Liver (tissue), 3 donors: ENCODE measurements around the gene DYRK3.

Source experiments
- CTCF ChIP-seq: fragments of 150-350 bp; IDR thresholded peaks from 2 replicates; pipeline ENCODE4 v1.5.1; 2017; ENCODE audit warnings: improper control_type of control experiment, low read depth, low read length; ENCODE audit not compliant: missing input control
- GABPA ChIP-seq, 2 donors: IDR thresholded peaks in 1 of 2; conservative IDR thresholded peaks in 1 of 2; 2 replicates each; pipeline ENCODE4 v1.6.1; 2016; ENCODE audit warnings: antibody characterized with exemption in 2 of 2, mild to moderate bottlenecking in 1 of 2, moderate library complexity in 1 of 2
- NR2F2 ChIP-seq: IDR thresholded peaks from 2 replicates; pipeline ENCODE4 v1.6.1; 2016; ENCODE audit warnings: antibody characterized with exemption
- RAD21 ChIP-seq, 2 donors: IDR thresholded peaks; 2 replicates each; pipeline ENCODE4 v1.6.1; 2016; ENCODE audit warnings: antibody characterized with exemption in 2 of 2, mild to moderate bottlenecking in 2 of 2
- REST ChIP-seq: IDR thresholded peaks from 2 replicates; pipeline ENCODE4 v1.6.1; 2016; ENCODE audit warnings: antibody characterized with exemption, mild to moderate bottlenecking
- TAF1 ChIP-seq: conservative IDR thresholded peaks from 2 replicates; pipeline ENCODE4 v1.6.1; 2016; ENCODE audit warnings: antibody characterized with exemption, mild to moderate bottlenecking
- donor health status: healthy.
- donor health status: healthy.

GRCh38 chr1:206651958-206652890, 16.9 kb downstream of the DYRK3 start:
- TF ChIP-seq TAF1: no peak
- no peak for TF ChIP-seq RAD21 (IDR thresholded peaks at IDR 0.05)
- no peak for TF ChIP-seq NR2F2
- TF ChIP-seq REST: no peak
- no peak for TF ChIP-seq CTCF
- TF ChIP-seq GABPA (IDR thresholded peaks at IDR 0.05 in 1 of 2, conservative IDR thresholded peaks at IDR 0.05 in 1 of 2): no peak
